Adrenal gland (tissue), 5 donors: ENCODE data around the gene COPE.

Experiments used
- POLR2A ChIP-seq, 2 donors: fragments of 450-650 bp; IDR thresholded peaks; one replicate each; pipeline ENCODE4 v1.6.1; 2017; ENCODE audit warnings: antibody characterized with exemption in 2 of 2, mild to moderate bottlenecking in 2 of 2, moderate library complexity in 1 of 2
- TF ChIP-seq, protein P1 (sequence below), 6 experiments: fragments of 450-650 bp in 4 of 6; fragments of 200-600 bp in 2 of 6; sonication (generic) in 1 of 6; IDR thresholded peaks; 1 replicate in 5 of 6; 2 replicates in 1 of 6; pipeline versions ENCODE4 v1.5.1 to v1.8.0; 2016 to 2021; ENCODE audit warnings: antibody characterized with exemption in 6 of 6, mild to moderate bottlenecking in 2 of 6, moderate library complexity in 1 of 6
- donor health status: DM: no; HTN: no; CAD: no.

DNA sequence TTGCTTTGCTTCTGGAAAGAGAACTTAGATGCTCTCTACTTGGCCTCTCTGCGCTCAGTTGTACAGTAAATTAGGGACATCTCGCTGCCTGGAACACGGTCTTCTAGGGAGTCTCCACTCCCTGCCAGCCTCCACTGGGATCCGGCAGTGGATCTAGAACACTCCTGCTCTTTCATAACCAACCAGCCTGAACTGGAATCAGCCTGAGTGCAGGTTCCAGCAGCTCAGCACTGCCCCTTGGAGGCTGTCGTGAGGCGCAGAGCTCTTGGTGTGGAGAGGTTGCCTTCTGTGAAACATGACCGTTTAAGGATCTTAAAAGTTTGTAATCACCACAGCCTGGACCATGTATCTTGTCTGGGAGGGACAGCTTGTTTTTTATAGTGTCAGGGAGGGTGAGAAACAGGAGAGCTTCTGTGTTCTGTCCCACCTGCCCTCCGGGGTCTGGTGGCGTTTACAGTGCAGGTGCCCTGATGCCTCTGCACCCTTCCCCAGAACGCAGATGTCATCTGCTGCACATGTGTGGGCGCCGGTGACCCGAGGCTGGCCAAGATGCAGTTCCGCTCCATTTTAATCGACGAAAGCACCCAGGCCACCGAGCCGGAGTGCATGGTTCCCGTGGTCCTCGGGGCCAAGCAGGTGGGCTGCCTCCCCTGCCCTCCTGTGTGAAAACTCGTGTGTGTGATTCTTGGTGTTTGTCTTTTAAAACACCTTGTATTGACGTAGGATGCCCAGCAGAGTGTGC, 62.6 kb downstream of the COPE start:
- TF ChIP-seq, protein P1, sequence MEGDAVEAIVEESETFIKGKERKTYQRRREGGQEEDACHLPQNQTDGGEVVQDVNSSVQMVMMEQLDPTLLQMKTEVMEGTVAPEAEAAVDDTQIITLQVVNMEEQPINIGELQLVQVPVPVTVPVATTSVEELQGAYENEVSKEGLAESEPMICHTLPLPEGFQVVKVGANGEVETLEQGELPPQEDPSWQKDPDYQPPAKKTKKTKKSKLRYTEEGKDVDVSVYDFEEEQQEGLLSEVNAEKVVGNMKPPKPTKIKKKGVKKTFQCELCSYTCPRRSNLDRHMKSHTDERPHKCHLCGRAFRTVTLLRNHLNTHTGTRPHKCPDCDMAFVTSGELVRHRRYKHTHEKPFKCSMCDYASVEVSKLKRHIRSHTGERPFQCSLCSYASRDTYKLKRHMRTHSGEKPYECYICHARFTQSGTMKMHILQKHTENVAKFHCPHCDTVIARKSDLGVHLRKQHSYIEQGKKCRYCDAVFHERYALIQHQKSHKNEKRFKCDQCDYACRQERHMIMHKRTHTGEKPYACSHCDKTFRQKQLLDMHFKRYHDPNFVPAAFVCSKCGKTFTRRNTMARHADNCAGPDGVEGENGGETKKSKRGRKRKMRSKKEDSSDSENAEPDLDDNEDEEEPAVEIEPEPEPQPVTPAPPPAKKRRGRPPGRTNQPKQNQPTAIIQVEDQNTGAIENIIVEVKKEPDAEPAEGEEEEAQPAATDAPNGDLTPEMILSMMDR (IDR thresholded peaks at IDR 0.05): peak in 1 of 6 experiments; percentile 14
- TF ChIP-seq POLR2A (IDR thresholded peaks at IDR 0.05): no peak
